Stomach (tissue), 4 donors: ENCODE measurements around the gene RCBTB2.

Source experiments
- CTCF ChIP-seq, 7 experiments: fragments of 450-650 bp in 4 of 7; fragments of 200-600 bp in 3 of 7; sonication (generic) in 3 of 7; IDR thresholded peaks; one replicate each; pipeline ENCODE4 v1.5.1; 2016 to 2019; ENCODE audit warnings: antibody characterized with exemption in 7 of 7, control low read depth in 2 of 7, mild to moderate bottlenecking in 1 of 7
- EP300 ChIP-seq: sonication (generic); formaldehyde crosslinking; IDR thresholded peaks from one replicate; pipeline ENCODE4 v1.6.1; 2017; ENCODE audit warnings: antibody characterized with exemption
- POLR2A ChIP-seq, 4 donors: fragments of 450-650 bp; IDR thresholded peaks; one replicate each; pipeline ENCODE4 v1.6.1; 2016; ENCODE audit warnings: antibody characterized with exemption in 4 of 4, control low read depth in 2 of 4, mild to moderate bottlenecking in 1 of 4, moderate library complexity in 1 of 4
- POLR2AphosphoS5 ChIP-seq, 3 donors: sonication (generic); formaldehyde crosslinking; IDR thresholded peaks; one replicate each; pipeline ENCODE4 v1.6.1; 2016; ENCODE audit warnings: antibody characterized with exemption in 3 of 3

- TF ChIP-seq CTCF (IDR thresholded peaks at IDR 0.05): no peak
- no peak for TF ChIP-seq POLR2AphosphoS5 (IDR thresholded peaks at IDR 0.05)
- TF ChIP-seq POLR2A (IDR thresholded peaks at IDR 0.05): no peak
- no peak for TF ChIP-seq EP300
Measured at GRCh38 chr13:48505597-48506091, 27.2 kb downstream of the RCBTB2 start.
